Measurements from ENCODE around the gene PCCB. TPM values are rescaled to one million over a fixed set of nuclear protein-coding genes. Genes with fewer than 3 reads are reported as not detected.

Gene PCCB
- total and polyA plus RNA-seq, 5 donors from 2014 or later, result 10.5 to 27.9 (median 21.6) TPM

DNA sequence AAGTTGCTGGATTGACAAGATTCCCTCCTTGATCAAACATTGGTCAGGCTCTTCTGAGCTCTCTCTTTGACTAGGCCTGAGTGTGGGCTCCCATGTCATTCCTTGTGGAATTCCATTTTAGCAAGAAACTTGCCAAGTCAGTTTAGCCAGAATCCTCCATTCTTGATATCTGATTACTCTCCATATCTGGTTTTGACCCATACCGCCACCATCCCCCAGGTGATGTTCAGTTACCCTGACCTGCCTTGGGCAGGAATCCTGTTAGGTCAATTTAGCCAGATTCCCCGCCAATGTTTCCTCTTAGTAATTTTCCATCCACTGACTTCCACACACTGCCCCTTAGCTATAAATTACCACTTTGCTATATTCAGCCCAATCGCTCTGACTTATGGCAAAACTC, 1.0 kb upstream of the PCCB start:
- no peak for ATAC-seq (ENCODE audit: low read depth in 2 of 2)
- peaks cover 9% of the 10 kb centered on the region for H3K4me1 ChIP-seq (ENCODE audit: control insufficient read depth, insufficient read depth, low read length, poor library complexity, severe bottlenecking)
- peak overlapping the region in 2 of 4 donors; percentile 34 to 70 for H3K4me3 Mint-ChIP-seq

GRCh38 chr3:136249593-136249992, 547 bp upstream of the PCCB start:
- Histone ChIP-seq H3K4me3 (ENCODE audit: low read depth, low read length) (peak overlapping the region; percentile 84), H3K27ac (ENCODE audit: insufficient read depth, low read length, poor library complexity, severe bottlenecking) (peak overlapping the region; percentile 86), H3K27me3 (ENCODE audit: control insufficient read depth, insufficient read depth, low read length) (no peaks in the 10 kb centered on the region), H3K4me1 (ENCODE audit: control insufficient read depth, insufficient read depth, low read length, poor library complexity, severe bottlenecking) (peaks cover 9% of the 10 kb centered on the region), H3K36me3 (ENCODE audit: control insufficient read depth, insufficient read depth, low read length) (no peaks in the 10 kb centered on the region), H3K9me3 (ENCODE audit: control insufficient read depth in 2 of 2, low read length in 2 of 2) (no peaks in the 10 kb centered on the region)
- Mint-ChIP-seq H3K4me1 (peaks cover 7 to 25% (median 19%) of the 10 kb centered on the region in 4 donors), H3K36me3 (no peaks in the 10 kb centered on the region), H3K27ac (peak overlapping the region; percentile 26 to 95 (median 94)), H3K27me3 (no peaks in the 10 kb centered on the region), H3K4me3 (peak overlapping the region; percentile 89 to 95 (median 91)), H3K9me3 (no peaks in the 10 kb centered on the region)
- DNase-seq (no peak), ATAC-seq (ENCODE audit: low read depth in 2 of 2) (no peak)

More for the DNA sequence above, 1.0 kb upstream of the PCCB start:
- H3K27me3 ChIP-seq (ENCODE audit: control insufficient read depth, insufficient read depth, low read length), result no peaks in the 10 kb centered on the region
- H3K27ac Mint-ChIP-seq, result no peak overlapping the region
- H3K9me3 ChIP-seq (ENCODE audit: control insufficient read depth in 2 of 2, low read length in 2 of 2), result no peaks in the 10 kb centered on the region
- no peak for DNase-seq
- H3K36me3 ChIP-seq (ENCODE audit: control insufficient read depth, insufficient read depth, low read length), result no peaks in the 10 kb centered on the region
- H3K4me1 Mint-ChIP-seq, result peaks cover 7 to 25% (median 19%) of the 10 kb centered on the region in 4 donors
- no peaks in the 10 kb centered on the region for H3K9me3 Mint-ChIP-seq
- no peak overlapping the region for H3K4me3 ChIP-seq (ENCODE audit: low read depth, low read length)
- no peaks in the 10 kb centered on the region for H3K36me3 Mint-ChIP-seq
- no peaks in the 10 kb centered on the region for H3K27me3 Mint-ChIP-seq
- no peak overlapping the region for H3K27ac ChIP-seq (ENCODE audit: insufficient read depth, low read length, poor library complexity, severe bottlenecking)

DNA sequence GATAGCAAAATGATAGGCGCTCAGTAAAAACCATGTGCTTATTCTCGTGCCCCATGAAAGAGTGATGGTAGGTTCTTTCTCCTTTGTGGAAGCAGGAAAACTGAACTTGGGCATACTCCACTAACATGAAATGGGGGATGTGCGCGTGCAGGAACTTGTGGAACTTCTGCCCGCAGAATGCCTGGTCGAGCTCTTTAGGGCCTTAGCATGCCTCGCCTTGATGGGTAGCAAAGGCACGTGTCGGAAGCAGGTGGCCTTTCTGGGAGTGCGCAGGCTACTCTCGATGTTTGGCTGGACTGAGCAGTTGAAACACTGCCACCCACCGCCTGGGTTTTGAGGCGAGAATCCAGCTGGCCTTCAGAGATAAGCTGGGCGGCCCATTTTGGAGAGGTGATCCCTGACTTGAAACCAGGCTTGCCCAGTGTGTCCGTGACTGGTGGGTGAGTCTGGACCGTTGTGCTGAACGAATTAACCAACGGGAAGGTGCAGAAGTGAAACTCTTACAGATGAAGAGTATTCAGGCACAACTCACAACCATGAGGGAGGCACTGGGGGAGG, 842 bp downstream of the PCCB start:
- peak overlapping the region; percentile 89 to 95 (median 91) for H3K4me3 Mint-ChIP-seq
- H3K9me3 ChIP-seq (ENCODE audit: control insufficient read depth in 2 of 2, low read length in 2 of 2), result no peaks in the 10 kb centered on the region
- H3K27me3 ChIP-seq (ENCODE audit: control insufficient read depth, insufficient read depth, low read length), result no peaks in the 10 kb centered on the region
- peaks cover 9% of the 10 kb centered on the region for H3K36me3 Mint-ChIP-seq
- peaks cover 12 to 33% (median 22%) of the 10 kb centered on the region in 4 donors for H3K4me1 Mint-ChIP-seq
- peak overlapping the region; percentile 82 for H3K4me3 ChIP-seq (ENCODE audit: low read depth, low read length)
- peak overlapping the region; percentile 90 to 95 (median 94) for H3K27ac Mint-ChIP-seq
- peak in 1 of 3 donors; percentile 26 for DNase-seq
- no peaks in the 10 kb centered on the region for H3K9me3 Mint-ChIP-seq
- peak overlapping the region; percentile 86 for H3K27ac ChIP-seq (ENCODE audit: insufficient read depth, low read length, poor library complexity, severe bottlenecking)
- no peaks in the 10 kb centered on the region for H3K27me3 Mint-ChIP-seq
- peaks cover 2% of the 10 kb centered on the region for H3K36me3 ChIP-seq (ENCODE audit: control insufficient read depth, insufficient read depth, low read length)
- ATAC-seq (ENCODE audit: low read depth in 2 of 2), result no peak
- H3K4me1 ChIP-seq (ENCODE audit: control insufficient read depth, insufficient read depth, low read length, poor library complexity, severe bottlenecking), result peaks cover 9% of the 10 kb centered on the region

- Mint-ChIP-seq H3K4me1 (peaks cover 12 to 33% (median 20%) of the 10 kb centered on the region in 4 donors), H3K9me3 (no peaks in the 10 kb centered on the region), H3K36me3 (peaks cover 14% of the 10 kb centered on the region), H3K27ac (peak overlapping the region; percentile 89 to 95 (median 94)), H3K4me3 (peak overlapping the region; percentile 89 to 95 (median 91)), H3K27me3 (no peaks in the 10 kb centered on the region)
- H3K4me1 ChIP-seq (ENCODE audit: control insufficient read depth, insufficient read depth, low read length, poor library complexity, severe bottlenecking), result peaks cover 9% of the 10 kb centered on the region
- peak overlapping the region; percentile 86 for H3K27ac ChIP-seq (ENCODE audit: insufficient read depth, low read length, poor library complexity, severe bottlenecking)
- DNase-seq (no peak), ATAC-seq (ENCODE audit: low read depth in 2 of 2) (no peak)
- no peaks in the 10 kb centered on the region for H3K9me3 ChIP-seq (ENCODE audit: control insufficient read depth in 2 of 2, low read length in 2 of 2)
- peaks cover 6% of the 10 kb centered on the region for H3K36me3 ChIP-seq (ENCODE audit: control insufficient read depth, insufficient read depth, low read length)
- H3K27me3 ChIP-seq (ENCODE audit: control insufficient read depth, insufficient read depth, low read length), result no peaks in the 10 kb centered on the region
- H3K4me3 ChIP-seq (ENCODE audit: low read depth, low read length), result no peak overlapping the region
Observed at GRCh38 chr3:136251511-136251910, 1.4 kb downstream of the PCCB start.

DNA sequence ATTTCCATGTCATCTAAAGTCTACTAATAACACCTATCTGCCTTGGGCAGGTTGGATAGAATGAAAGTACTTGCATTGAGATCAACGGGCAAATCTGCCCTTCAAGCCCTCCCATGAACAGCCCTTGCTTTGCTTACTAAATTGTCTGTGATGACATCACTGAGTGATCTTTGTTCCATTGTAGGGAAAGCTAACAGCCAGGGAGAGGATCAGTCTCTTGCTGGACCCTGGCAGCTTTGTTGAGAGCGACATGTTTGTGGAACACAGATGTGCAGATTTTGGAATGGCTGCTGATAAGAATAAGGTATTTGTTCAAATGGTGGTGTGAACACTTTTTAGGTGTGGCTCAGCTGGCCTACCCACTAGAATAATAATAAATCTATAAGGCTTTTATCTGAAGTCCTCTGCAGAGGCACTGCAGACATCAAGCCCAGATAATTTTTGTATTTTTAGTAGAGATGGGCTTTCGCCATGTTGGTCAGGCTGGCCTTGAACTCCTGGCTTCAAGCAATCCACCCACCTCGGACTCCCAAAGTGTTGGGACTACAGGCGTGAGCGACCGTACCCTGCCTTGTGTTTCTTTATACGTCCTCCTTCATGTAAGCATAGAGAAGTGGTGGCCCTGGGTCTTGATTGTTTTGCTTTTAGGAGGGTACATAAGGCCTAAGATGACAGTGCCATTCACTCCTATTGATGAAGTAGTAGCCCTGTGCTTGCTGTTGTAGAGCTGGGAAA, 5.7 kb downstream of the PCCB start:
- H3K27ac Mint-ChIP-seq, result peak overlapping the region in 1 of 3 donors; percentile 73
- no peak for ATAC-seq (ENCODE audit: low read depth in 2 of 2)

DNA sequence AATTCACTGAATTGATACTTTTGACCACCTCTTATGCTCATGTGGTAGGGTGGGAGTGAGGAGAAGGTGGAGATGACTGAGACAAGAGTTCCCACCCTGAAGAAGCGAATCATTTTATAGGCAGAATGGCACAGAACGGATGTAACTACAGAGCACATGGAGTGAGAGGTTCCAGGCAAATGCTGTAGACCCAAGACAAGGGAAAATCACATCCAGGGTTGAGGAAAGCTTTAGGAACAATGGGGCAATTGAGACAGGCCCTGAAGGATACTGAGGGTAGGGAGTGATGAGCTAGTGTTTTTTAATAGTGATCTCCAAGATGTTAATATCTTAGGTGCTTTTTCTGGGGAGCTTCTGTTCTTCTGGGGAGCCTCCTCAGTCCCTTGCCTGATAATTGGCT, 8.1 kb downstream of the PCCB start:
- Mint-ChIP-seq H3K9me3 (no peaks in the 10 kb centered on the region), H3K27me3 (no peaks in the 10 kb centered on the region), H3K4me1 (peaks cover 5 to 14% (median 8%) of the 10 kb centered on the region in 4 donors), H3K36me3 (peaks cover 50% of the 10 kb centered on the region), H3K27ac (no peak overlapping the region), H3K4me3 (no peak overlapping the region)
- ATAC-seq (ENCODE audit: low read depth in 2 of 2), result no peak
- DNase-seq, result no peak
- Histone ChIP-seq H3K4me3 (ENCODE audit: low read depth, low read length) (no peak overlapping the region), H3K27me3 (ENCODE audit: control insufficient read depth, insufficient read depth, low read length) (no peaks in the 10 kb centered on the region), H3K9me3 (ENCODE audit: control insufficient read depth in 2 of 2, low read length in 2 of 2) (no peaks in the 10 kb centered on the region), H3K4me1 (ENCODE audit: control insufficient read depth, insufficient read depth, low read length, poor library complexity, severe bottlenecking) (no peaks in the 10 kb centered on the region), H3K27ac (ENCODE audit: insufficient read depth, low read length, poor library complexity, severe bottlenecking) (no peak overlapping the region), H3K36me3 (ENCODE audit: control insufficient read depth, insufficient read depth, low read length) (peaks cover 45% of the 10 kb centered on the region)

More for the DNA sequence above, 5.7 kb downstream of the PCCB start:
- peaks cover 28% of the 10 kb centered on the region for H3K36me3 ChIP-seq (ENCODE audit: control insufficient read depth, insufficient read depth, low read length)
- H3K36me3 Mint-ChIP-seq, result peaks cover 31% of the 10 kb centered on the region
- H3K4me3 Mint-ChIP-seq, result peak overlapping the region in 2 of 4 donors; percentile 43 to 62
- H3K4me1 ChIP-seq (ENCODE audit: control insufficient read depth, insufficient read depth, low read length, poor library complexity, severe bottlenecking), result peaks cover 6% of the 10 kb centered on the region
- H3K4me1 Mint-ChIP-seq, result peaks cover 9 to 24% (median 15%) of the 10 kb centered on the region in 4 donors
- no peak overlapping the region for H3K4me3 ChIP-seq (ENCODE audit: low read depth, low read length)
- no peak for DNase-seq
- no peaks in the 10 kb centered on the region for H3K9me3 Mint-ChIP-seq
- no peaks in the 10 kb centered on the region for H3K27me3 ChIP-seq (ENCODE audit: control insufficient read depth, insufficient read depth, low read length)
- H3K9me3 ChIP-seq (ENCODE audit: control insufficient read depth in 2 of 2, low read length in 2 of 2), result no peaks in the 10 kb centered on the region
- H3K27me3 Mint-ChIP-seq, result no peaks in the 10 kb centered on the region
- no peak overlapping the region for H3K27ac ChIP-seq (ENCODE audit: insufficient read depth, low read length, poor library complexity, severe bottlenecking)

DNA sequence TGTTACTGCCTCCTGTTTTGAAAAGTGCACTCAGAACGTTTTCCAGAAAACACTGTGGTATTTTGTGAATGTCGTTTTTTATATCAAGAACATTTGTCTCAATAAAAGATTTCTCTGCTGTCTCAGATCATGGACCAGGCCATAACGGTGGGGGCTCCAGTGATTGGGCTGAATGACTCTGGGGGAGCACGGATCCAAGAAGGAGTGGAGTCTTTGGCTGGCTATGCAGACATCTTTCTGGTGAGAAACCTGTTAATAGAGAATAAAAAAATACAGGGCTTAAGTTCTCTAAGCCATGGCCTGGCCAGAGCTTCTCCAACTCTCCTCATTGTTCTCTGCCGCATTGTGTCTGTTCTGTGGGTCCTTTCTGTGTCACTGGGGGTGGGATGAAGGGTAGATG, 11.7 kb downstream of the PCCB start:
- no peaks in the 10 kb centered on the region for H3K27me3 ChIP-seq (ENCODE audit: control insufficient read depth, insufficient read depth, low read length)
- Mint-ChIP-seq H3K4me1 (peaks cover 0 to 21% (median 2%) of the 10 kb centered on the region in 4 donors), H3K4me3 (no peak overlapping the region), H3K27ac (peak overlapping the region in 1 of 3 donors; percentile 15), H3K27me3 (no peaks in the 10 kb centered on the region), H3K9me3 (no peaks in the 10 kb centered on the region), H3K36me3 (peaks cover 52% of the 10 kb centered on the region)
- peaks cover 36% of the 10 kb centered on the region for H3K36me3 ChIP-seq (ENCODE audit: control insufficient read depth, insufficient read depth, low read length)
- no peak overlapping the region for H3K4me3 ChIP-seq (ENCODE audit: low read depth, low read length)
- H3K9me3 ChIP-seq (ENCODE audit: control insufficient read depth in 2 of 2, low read length in 2 of 2), result no peaks in the 10 kb centered on the region
- ATAC-seq (ENCODE audit: low read depth in 2 of 2) (no peak), DNase-seq (no peak)
- no peak overlapping the region for H3K27ac ChIP-seq (ENCODE audit: insufficient read depth, low read length, poor library complexity, severe bottlenecking)
- no peaks in the 10 kb centered on the region for H3K4me1 ChIP-seq (ENCODE audit: control insufficient read depth, insufficient read depth, low read length, poor library complexity, severe bottlenecking)
